WI38 (cell line): ENCODE results near the gene MYOM1.

Experiments
- H3K4me3 ChIP-seq: 2 replicates; pipeline ENCODE4 v1.5.1; 2011; ENCODE audit warnings: low read depth, mild to moderate bottlenecking, control low read depth, low read length
- TF ChIP-seq, protein P1 (sequence below): IDR thresholded peaks from 2 replicates; pipeline ENCODE4 v1.5.1; 2012; ENCODE audit warnings: low read depth, mild to moderate bottlenecking, control low read depth, low read length

Gene MYOM1

DNA sequence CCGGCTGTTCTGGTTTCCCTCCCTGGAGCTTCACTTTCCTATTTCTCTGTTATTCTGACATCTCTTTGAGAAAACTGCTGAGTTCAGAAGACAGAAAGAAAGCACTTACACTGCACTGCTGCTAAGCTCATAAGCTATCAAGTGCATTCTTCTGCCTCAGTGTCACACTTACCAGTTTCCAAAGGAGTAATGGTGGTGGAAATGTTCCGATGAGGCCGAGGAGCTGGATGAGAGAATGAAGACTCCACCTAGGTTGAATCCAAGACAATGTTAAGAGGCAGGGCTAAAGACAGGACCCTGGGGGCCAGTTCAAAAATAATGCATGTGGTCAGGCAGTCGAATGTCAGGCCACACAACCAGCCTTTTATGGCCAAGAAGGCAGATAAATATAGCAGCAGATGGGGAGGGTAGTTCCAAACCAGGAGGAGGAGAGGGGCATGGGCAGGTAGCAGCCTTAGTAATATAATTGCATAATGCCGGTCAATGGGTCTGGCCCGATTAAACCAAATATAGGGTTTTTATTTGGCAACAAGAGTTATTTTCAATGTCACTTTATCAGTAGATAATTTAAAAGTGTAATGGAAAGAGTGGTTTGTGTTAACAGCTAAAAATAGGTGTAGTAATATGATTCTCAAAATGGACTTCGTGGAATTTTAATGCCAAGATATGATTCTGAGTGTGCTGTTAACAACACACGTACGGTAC is at the start of gene MYOM1:
Gene MYOM1 (minus strand): TSS at position 338 of the 705 bp plus-strand sequence. CDS start 4,745 bp downstream, outside the sequence.
- no peak within 1 kb of the TSS for H3K4me3 ChIP-seq
- TF ChIP-seq, protein P1, sequence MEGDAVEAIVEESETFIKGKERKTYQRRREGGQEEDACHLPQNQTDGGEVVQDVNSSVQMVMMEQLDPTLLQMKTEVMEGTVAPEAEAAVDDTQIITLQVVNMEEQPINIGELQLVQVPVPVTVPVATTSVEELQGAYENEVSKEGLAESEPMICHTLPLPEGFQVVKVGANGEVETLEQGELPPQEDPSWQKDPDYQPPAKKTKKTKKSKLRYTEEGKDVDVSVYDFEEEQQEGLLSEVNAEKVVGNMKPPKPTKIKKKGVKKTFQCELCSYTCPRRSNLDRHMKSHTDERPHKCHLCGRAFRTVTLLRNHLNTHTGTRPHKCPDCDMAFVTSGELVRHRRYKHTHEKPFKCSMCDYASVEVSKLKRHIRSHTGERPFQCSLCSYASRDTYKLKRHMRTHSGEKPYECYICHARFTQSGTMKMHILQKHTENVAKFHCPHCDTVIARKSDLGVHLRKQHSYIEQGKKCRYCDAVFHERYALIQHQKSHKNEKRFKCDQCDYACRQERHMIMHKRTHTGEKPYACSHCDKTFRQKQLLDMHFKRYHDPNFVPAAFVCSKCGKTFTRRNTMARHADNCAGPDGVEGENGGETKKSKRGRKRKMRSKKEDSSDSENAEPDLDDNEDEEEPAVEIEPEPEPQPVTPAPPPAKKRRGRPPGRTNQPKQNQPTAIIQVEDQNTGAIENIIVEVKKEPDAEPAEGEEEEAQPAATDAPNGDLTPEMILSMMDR, result no peak

DNA sequence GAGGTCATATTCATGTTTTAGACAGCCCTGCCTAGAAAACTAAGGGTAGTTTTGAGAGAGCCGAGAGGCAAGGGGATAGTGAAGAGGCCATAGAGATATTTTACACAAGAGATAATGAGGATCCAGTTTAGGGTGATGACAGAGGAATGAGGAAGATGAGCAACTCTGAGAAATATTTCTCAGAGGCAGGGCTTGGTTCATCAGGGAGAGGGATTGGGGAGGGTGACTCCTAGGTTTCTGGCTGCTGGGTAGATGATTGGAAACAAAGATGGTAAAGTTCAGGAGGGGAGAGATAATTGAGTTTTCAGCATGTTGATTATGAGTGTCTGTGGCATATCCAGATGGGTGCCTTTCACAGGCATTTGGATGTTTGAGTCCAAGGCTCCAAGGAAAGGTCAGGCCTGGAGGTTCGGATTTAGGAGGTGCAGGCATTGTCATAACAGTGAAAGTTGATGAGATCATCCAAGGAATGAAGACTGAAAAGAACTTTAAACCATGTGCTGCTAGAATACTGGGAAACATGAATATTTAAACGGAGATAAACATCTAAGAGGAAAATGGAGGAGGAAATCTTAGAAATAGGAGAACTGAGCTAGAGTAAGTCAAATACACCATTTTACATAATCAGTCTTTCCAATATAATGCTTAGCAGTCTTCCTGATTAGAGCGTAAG is 49.6 kb upstream of the MYOM1 start:
- TF ChIP-seq, protein P1, result no peak
- no peak overlapping the region for H3K4me3 ChIP-seq

DNA sequence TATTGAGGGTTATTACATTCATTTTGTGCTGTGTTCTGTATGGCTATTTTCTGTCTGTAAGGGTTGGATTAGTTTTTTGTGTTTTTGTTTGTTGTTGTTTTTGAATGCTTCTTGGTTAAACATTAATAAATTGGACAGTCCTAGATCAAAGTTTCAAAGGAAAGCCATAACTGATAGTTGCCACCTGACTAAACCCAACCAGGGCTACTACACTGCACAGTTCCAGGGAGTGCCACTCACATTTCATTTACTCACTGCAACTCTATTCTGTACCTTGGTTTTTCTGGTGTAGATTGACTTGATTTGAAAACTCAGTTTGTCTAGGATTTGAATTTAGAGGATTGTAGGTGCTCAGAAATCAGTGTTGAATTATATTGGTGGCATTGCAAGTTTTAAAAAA is 48.5 kb upstream of the MYOM1 start:
- TF ChIP-seq, protein P1, result no peak
- H3K4me3 ChIP-seq, result no peak overlapping the region

DNA sequence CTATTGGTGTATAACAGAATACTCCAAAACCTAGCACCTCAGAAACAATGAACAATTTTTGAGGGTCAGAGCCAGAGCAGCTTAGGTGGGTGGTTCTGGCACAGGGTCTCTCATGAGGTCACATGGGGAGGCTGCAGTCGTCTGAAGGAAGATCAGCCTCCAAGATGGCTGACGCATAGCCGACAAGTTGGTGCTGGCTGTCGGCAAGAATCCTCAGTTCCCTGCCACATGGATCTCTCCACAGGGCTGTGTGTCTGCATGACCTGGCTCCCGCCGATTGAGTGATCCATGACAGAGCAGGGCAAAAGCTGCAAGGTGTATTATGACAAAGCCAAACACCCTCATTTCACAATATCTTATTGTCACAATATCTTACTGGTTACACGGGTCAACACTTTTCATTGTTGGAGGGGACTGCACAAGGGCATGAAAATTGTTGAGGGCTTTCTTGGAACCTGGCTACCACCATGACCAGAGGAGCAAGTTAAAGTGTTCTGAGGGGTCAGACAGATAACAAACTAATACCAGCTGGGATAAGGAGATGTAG is 46.4 kb upstream of the MYOM1 start:
- no peak overlapping the region for H3K4me3 ChIP-seq

DNA sequence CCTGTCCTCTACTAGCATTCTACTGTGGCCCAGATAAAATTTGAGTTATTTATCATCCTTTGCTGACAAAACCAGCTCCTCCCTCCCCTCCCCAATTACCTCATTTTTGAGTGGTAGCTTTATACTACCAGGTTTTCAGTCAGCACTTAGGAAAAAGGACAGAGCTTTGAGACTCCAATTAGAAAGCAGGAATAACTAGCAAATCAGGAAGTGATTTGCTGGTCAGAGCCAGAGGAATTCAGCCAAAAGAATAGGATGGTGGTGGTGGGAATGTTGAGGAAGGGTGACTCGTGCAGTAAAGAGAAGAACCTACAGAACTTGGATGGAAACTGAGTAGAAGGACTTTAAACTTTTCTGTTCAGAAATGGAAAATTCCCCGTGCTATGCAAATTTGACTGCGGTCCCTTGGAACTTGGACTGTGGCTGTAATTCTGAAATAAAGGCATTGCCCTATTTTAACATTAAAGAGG is 45.8 kb upstream of the MYOM1 start:
- no peak overlapping the region for H3K4me3 ChIP-seq
- TF ChIP-seq, protein P1, result no peak

More for the DNA sequence above, 46.4 kb upstream of the MYOM1 start:
- TF ChIP-seq, protein P1, result no peak

DNA sequence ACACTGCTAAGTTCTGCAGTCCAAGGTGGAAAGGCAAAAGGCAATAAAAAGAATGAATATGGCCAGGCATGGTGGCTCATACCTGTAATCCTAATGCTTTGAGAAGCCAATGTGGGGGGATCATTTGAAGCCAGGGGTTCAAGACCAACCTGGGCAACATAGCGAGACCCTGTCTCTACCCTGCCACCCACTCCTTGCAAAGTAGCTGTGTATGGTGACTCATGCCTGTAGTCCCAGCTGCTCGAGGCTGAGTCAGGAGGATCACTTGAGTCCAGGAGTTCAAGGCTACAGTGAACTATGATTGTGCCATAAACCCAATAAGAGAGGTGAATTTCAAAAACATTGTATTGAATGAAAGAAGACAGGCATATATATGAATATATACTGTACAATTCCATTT is 44.6 kb upstream of the MYOM1 start:
- TF ChIP-seq, protein P1, result no peak
- H3K4me3 ChIP-seq, result peak overlapping the region; percentile 10; the same call in 1 of the 2 replicates
